Adrenal gland (tissue), 5 donors: ENCODE results near the gene PCDHGA2.

Experiments used
- POLR2A ChIP-seq, 2 donors: fragments of 450-650 bp; IDR thresholded peaks; one replicate each; pipeline ENCODE4 v1.6.1; 2017; ENCODE audit warnings: antibody characterized with exemption in 2 of 2, mild to moderate bottlenecking in 2 of 2, moderate library complexity in 1 of 2
- TF ChIP-seq, protein P1 (sequence below), 6 experiments: fragments of 450-650 bp in 4 of 6; fragments of 200-600 bp in 2 of 6; sonication (generic) in 1 of 6; IDR thresholded peaks; 1 replicate in 5 of 6; 2 replicates in 1 of 6; pipeline versions ENCODE4 v1.5.1 to v1.8.0; 2016 to 2021; ENCODE audit warnings: antibody characterized with exemption in 6 of 6, mild to moderate bottlenecking in 2 of 6, moderate library complexity in 1 of 6
- donor health status: DM: no; HTN: no; CAD: no.

DNA sequence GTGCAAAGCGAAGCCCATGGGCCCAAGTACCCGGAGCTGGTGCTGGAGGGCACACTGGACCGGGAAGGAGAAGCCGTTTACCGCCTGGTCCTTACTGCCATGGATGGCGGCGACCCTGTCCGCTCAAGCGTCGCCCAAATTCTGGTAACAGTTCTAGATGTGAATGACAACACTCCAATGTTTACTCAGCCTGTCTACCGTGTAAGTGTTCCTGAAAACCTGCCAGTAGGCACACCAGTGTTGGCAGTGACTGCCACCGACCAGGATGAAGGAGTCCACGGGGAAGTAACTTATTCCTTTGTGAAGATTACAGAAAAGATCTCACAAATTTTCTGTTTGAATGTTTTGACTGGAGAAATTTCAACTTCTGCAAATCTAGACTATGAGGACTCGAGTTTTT lies 36.1 kb downstream of the PCDHGA2 start:
- TF ChIP-seq, protein P1, sequence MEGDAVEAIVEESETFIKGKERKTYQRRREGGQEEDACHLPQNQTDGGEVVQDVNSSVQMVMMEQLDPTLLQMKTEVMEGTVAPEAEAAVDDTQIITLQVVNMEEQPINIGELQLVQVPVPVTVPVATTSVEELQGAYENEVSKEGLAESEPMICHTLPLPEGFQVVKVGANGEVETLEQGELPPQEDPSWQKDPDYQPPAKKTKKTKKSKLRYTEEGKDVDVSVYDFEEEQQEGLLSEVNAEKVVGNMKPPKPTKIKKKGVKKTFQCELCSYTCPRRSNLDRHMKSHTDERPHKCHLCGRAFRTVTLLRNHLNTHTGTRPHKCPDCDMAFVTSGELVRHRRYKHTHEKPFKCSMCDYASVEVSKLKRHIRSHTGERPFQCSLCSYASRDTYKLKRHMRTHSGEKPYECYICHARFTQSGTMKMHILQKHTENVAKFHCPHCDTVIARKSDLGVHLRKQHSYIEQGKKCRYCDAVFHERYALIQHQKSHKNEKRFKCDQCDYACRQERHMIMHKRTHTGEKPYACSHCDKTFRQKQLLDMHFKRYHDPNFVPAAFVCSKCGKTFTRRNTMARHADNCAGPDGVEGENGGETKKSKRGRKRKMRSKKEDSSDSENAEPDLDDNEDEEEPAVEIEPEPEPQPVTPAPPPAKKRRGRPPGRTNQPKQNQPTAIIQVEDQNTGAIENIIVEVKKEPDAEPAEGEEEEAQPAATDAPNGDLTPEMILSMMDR (IDR thresholded peaks at IDR 0.05) = no peak
- TF ChIP-seq POLR2A (IDR thresholded peaks at IDR 0.05) = no peak
